ENCODE results near the gene SYNE2. TPM values are rescaled to one million over a fixed set of nuclear protein-coding genes. Genes with fewer than 3 reads are reported as not detected.

SYNE2 gene
- total and polyA plus RNA-seq, 10 of the 15 experiments (the other 5 are each of a cell fraction or from before 2014, with no cell fraction given) = 2.1 to 52.7 (median 38.1) TPM

GRCh38 chr14:64209444-64210131 lies 356.8 kb downstream of the SYNE2 start:
- FAIRE-seq = no peak
- peak; percentile 94 for ATAC-seq
- no peak overlapping the region for H3K27ac ChIP-seq (ENCODE audit: control insufficient read depth, insufficient read depth)
- TF ChIP-seq CBFB (IDR thresholded peaks at IDR 0.05; ENCODE audit: low read depth) (no peak), SREBF2 (IDR thresholded peaks at IDR 0.05; ENCODE audit: low read length) (no peak), NBN (IDR thresholded peaks at IDR 0.05) (0 out of 2 replicates have a peak, but pooled peaks have one; percentile 20), IRF3 (IDR thresholded peaks at IDR 0.05) (no peak), MTA3 (IDR thresholded peaks at IDR 0.05; ENCODE audit: borderline replicate concordance, low read length) (no peak), IKZF2 (IDR thresholded peaks at IDR 0.05) (peak; percentile 85 to 88), SKIL (IDR thresholded peaks at IDR 0.05; ENCODE audit: low read depth, poor library complexity, severe bottlenecking) (peak; percentile 21), TCF3 (IDR thresholded peaks at IDR 0.05; ENCODE audit: borderline replicate concordance, insufficient read depth, low read depth, low read length) (peak; percentile 65; the same call in 1 of the 2 replicates), PKNOX1 (IDR thresholded peaks at IDR 0.05) (0 out of 2 replicates have a peak, but pooled peaks have one; percentile 50), ASH2L (IDR thresholded peaks at IDR 0.05; ENCODE audit: borderline replicate concordance, low read depth) (no peak), IKZF1 (conservative IDR thresholded peaks at IDR 0.05) (peak; percentile 81), TAF1 (IDR thresholded peaks at IDR 0.05; ENCODE audit: borderline replicate concordance, low read depth, low read length) (no peak), SPI1 (IDR thresholded peaks at IDR 0.05; ENCODE audit: borderline replicate concordance, insufficient read depth, low read depth, low read length) (peak; percentile 89), BACH1 (IDR thresholded peaks at IDR 0.05; ENCODE audit: borderline replicate concordance) (no peak; the same call in 1 of the 2 replicates), PBX3 (IDR thresholded peaks at IDR 0.05; ENCODE audit: insufficient replicate concordance, low read depth, low read length) (peak; percentile 82)

More at GRCh38 chr14:64209444-64210131, 356.8 kb downstream of the SYNE2 start:
- peak; percentile 48 for DNase-seq (ENCODE audit: low read depth, low spot score)
- H2AFZ ChIP-seq (ENCODE audit: control insufficient read depth, low read depth, low read length) = no peak overlapping the region
- H4K20me1 ChIP-seq (ENCODE audit: control insufficient read depth, insufficient read depth) = no peaks in the 10 kb centered on the region
- peaks cover 5% of the 10 kb centered on the region; the same call in 1 of the 2 replicates for H3K4me1 ChIP-seq (ENCODE audit: control insufficient read depth, insufficient read depth, low read length)
- H3K4me3 ChIP-seq = no peak overlapping the region
- no peaks in the 10 kb centered on the region for H3K9me3 ChIP-seq (replicated peaks; ENCODE audit: control insufficient read depth, insufficient read depth, low read length)
- BruUV-seq (replicated peaks) = no TSS peak
- CTCF ChIA-PET = interaction anchor here (0.9 to 2.1 kb wide), 4 partner anchors 15 to 86 kb away, joined by 3 to 7 read pairs (median 4); no protein-coding TSS in a partner anchor
- no peak overlapping the region for H3K4me2 ChIP-seq (ENCODE audit: control insufficient read depth, insufficient read depth)
- H3K9ac ChIP-seq (ENCODE audit: control insufficient read depth, insufficient read depth, low read length) = no peak overlapping the region
- SMC1A ChIA-PET (ENCODE audit: uncharacterized antibody, unreplicated experiment) = interaction anchor here (0.8 to 2.0 kb wide), 8 partner anchors 9 to 192 kb away, joined by 3 to 9 read pairs (median 5); partner anchors contain the start of gene ESR2
- intact Hi-C loops (cut with micrococcal nuclease; ENCODE audit: unreplicated experiment) = no loop called here
- POLR2A ChIA-PET = interaction anchor here (0.6 to 1.1 kb wide), 5 partner anchors 9 to 26 kb away, joined by 3 read pairs; no protein-coding TSS in a partner anchor
- in situ Hi-C loops (cut with MboI) = no loop called here
- RAD21 ChIA-PET (ENCODE audit: unreplicated experiment) = interaction anchor here (0.9 to 2.1 kb wide), 7 partner anchors 9 to 91 kb away, joined by 3 to 11 read pairs (median 4); partner anchors contain the start of gene ESR2
- no peaks in the 10 kb centered on the region for H3K79me2 ChIP-seq (ENCODE audit: control insufficient read depth, insufficient read depth, low read length)
- WGBS (ENCODE audit: insufficient coverage, insufficient replicate concordance, low lambda C conversion rate, missing lambda C conversion rate) = 81% methylated on average over 21 of the region's 21 CpGs
- H3K36me3 ChIP-seq (ENCODE audit: control insufficient read depth in 2 of 2, insufficient read depth in 2 of 2, low read length in 1 of 2) = peaks cover 6 to 16% of the 10 kb centered on the region in 2 experiments
- H3K27me3 ChIP-seq (replicated peaks in 1 of 2; ENCODE audit: control insufficient read depth in 2 of 2, insufficient read depth in 2 of 2, low read length in 1 of 2) = no peaks in the 10 kb centered on the region
